Endometrial microvascular endothelial cells (primary cell): ENCODE data around the gene TMEM200B. TPM values are rescaled to one million over a fixed set of nuclear protein-coding genes. Genes with fewer than 3 reads are reported as not detected.
"Not testable (repeated sequence)": the region's sequence is repeated elsewhere in the genome, so short reads cannot be mapped to it uniquely, and the experiment has no call there.

ENCODE experiments used
- in situ Hi-C: cut with HindIII; loops from 2 replicates; pipeline ENCODE4 v1.10.0; 2017; ENCODE audit warnings: low sequenced_read_pairs, low pct_unique_long_range_greater_than_20kb; ENCODE audit errors: inconsistent ontology term
- total RNA-seq: library from RNA; depleted of rRNA; stranded (reverse); fragments of >200 nt; gene quantifications from one replicate; pipeline ENCODE4 v1.2.3, GENCODE V29; 2015; ENCODE audit errors: inconsistent ontology term

Gene TMEM200B
- total RNA-seq, 1 donor from 2014 or later = 2.7 TPM

DNA sequence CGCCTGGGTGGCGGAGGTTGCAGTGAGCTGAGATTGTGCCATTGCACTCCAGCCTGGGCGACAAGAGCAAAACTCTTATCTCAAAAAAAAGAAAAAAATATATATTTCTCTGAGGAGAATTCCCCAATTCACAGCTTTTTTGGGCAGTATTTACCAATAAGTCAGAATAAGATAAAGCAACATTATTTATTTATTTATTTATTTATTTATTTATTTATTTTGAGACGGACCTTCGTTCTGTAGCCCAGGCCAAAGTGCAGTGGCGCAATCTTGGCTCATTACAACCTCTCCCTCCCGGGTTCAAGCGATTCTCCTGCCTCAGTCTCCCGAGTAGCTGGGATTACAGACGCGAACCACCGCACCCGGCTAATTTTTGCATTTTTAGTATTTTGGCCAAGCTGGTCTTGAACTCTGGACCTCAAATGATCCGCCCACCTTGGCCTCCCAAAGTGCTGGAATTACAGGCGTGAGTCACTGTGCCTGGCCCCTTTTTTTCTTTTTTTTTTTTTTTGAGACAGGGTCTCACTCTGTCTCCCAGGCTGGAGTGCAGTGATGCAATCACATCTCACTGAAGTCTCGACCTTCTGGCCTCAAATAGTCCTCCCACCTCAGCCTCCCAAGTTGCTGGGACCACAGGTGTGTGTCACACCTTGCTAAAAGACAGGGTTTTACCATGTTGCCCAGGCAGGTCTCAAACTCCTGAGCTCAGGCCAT is 43.6 kb downstream of the TMEM200B start:
- in situ Hi-C loops = not testable (repeated sequence)

DNA sequence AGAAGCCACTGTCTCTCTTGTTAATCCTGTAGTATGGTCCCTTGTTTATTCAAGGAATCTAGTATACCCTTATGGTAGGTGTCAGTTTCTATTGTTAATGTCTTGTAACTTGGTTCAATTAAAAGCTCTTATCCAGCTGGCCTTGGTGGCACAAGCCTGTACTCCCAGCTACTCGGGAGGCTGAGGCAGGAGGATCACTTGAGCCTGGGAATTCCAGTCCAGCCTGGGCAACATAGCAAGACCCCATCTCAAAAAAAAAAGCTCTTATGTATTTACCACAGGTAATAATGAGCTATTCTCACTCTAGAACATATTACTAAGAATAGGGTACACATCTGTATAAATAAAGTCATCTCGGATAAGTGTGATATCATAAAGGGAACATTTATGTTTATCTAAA is 46.5 kb downstream of the TMEM200B start:
- in situ Hi-C loops = no loop called here

Other genes with a start within 250 kb of the TMEM200B start
- 17.2 TPM for gene EPB41, start 209.3 kb downstream of the TMEM200B start, total RNA-seq
- gene SRSF4, start 58.0 kb upstream of the TMEM200B start, total RNA-seq = 33.2 TPM
- 33.6 TPM for gene MECR, start 107.0 kb upstream of the TMEM200B start, total RNA-seq
- gene PTPRU, start 112.6 kb upstream of the TMEM200B start, total RNA-seq = 6.1 TPM